T-cell (primary cell): ENCODE data around the gene VWF. TPM values are rescaled to one million over a fixed set of nuclear protein-coding genes. Genes with fewer than 3 reads are reported as not detected.

Experiments used
- ATAC-seq, 4 experiments: fragments of 200-7000 bp in 3 of 4; fragments of 150-1000 bp in 1 of 4; cut with Tn5 transposase; replicated peaks in 1 of 4; 1 replicate in 3 of 4; 2 replicates in 1 of 4; pipeline ENCODE4 v1.10.0; 2021; ENCODE audit warnings: moderate library complexity in 3 of 4, mild to moderate bottlenecking in 2 of 4, moderate number of reproducible peaks in 1 of 4
- CTCF ChIA-PET, 2 donors: fragments of 300-600 bp; sonication (Branson Sonifier 250); formaldehyde crosslinking; loops; one replicate each; lab custom pipeline; 2022; ENCODE audit warnings: antibody characterized with exemption in 2 of 2; lab: Charles Lee
- POLR2A ChIA-PET, 2 donors: fragments of 300-600 bp; sonication (Branson Sonifier 250); formaldehyde crosslinking; loops; one replicate each; lab custom pipeline; 2022; ENCODE audit warnings: antibody characterized with exemption in 2 of 2; lab: Charles Lee
- DNase-seq, 35 experiments: peaks; one replicate each; pipeline versions ENCODE4 v3.0.0 to v3.0.0-alpha.2; 2013 to 2023
- H3K27ac ChIP-seq: one replicate; pipeline ENCODE4 v1.5.1; 2013; ENCODE audit warnings: low read length
- H3K27me3 ChIP-seq, 2 experiments: replicated peaks in 1 of 2; 1 replicate in 1 of 2; 2 replicates in 1 of 2; pipeline versions ENCODE4 v1.6.1 to v1.7.0; 2013; ENCODE audit warnings: low read length in 1 of 2, mixed read lengths in 1 of 2; ENCODE audit not compliant: control insufficient read depth in 2 of 2, insufficient read depth in 2 of 2; ENCODE audit errors: extremely low read depth in 1 of 2
- H3K36me3 ChIP-seq, 2 donors: 1 replicate in 1 of 2; 2 replicates in 1 of 2; pipeline versions ENCODE4 v1.6.1 to v1.7.0; 2013; ENCODE audit warnings: low read length in 1 of 2; ENCODE audit not compliant: control insufficient read depth in 2 of 2, insufficient read depth in 1 of 2; ENCODE audit errors: extremely low read depth in 1 of 2
- H3K4me1 ChIP-seq, 2 experiments: 1 replicate in 1 of 2; 2 replicates in 1 of 2; pipeline versions ENCODE4 v1.6.1 to v1.7.0; 2013; ENCODE audit warnings: low read length in 2 of 2, mixed read lengths in 1 of 2; ENCODE audit not compliant: insufficient read depth in 2 of 2, control insufficient read depth in 1 of 2; ENCODE audit errors: extremely low read depth in 1 of 2
- H3K4me3 ChIP-seq, 2 donors: 1 replicate in 1 of 2; 2 replicates in 1 of 2; pipeline versions ENCODE4 v1.5.1 to v1.7.0; 2013; ENCODE audit warnings: mild to moderate bottlenecking in 2 of 2, low read length in 1 of 2, moderate library complexity in 1 of 2; ENCODE audit not compliant: control insufficient read depth in 1 of 2; ENCODE audit errors: extremely low read depth in 1 of 2
- H3K9me3 ChIP-seq: 2 replicates; pipeline ENCODE4 v1.7.0; 2013
- H3K27ac Mint-ChIP-seq, 2 donors: one replicate each; pipeline ENCODE4 v1.8.0; 2020 to 2021; ENCODE audit warnings: mild to moderate bottlenecking in 2 of 2, mixed read lengths in 2 of 2
- H3K27me3 Mint-ChIP-seq, 2 donors: one replicate each; pipeline ENCODE4 v1.8.0; 2021 to 2022; ENCODE audit warnings: mixed read lengths in 2 of 2
- H3K36me3 Mint-ChIP-seq: one replicate; pipeline ENCODE4 v1.8.0; 2021; ENCODE audit warnings: mixed read lengths
- H3K4me1 Mint-ChIP-seq, 3 donors: one replicate each; pipeline ENCODE4 v1.8.0; 2020 to 2022; ENCODE audit warnings: mixed read lengths in 3 of 3, mild to moderate bottlenecking in 1 of 3
- H3K4me3 Mint-ChIP-seq, 3 donors: one replicate each; pipeline ENCODE4 v1.8.0; 2020 to 2022; ENCODE audit warnings: mild to moderate bottlenecking in 3 of 3, mixed read lengths in 3 of 3, moderate library complexity in 3 of 3
- H3K9me3 Mint-ChIP-seq, 3 donors: one replicate each; pipeline ENCODE4 v1.8.0; 2020 to 2022; ENCODE audit warnings: mixed read lengths in 3 of 3
- WGBS: methylation state at CpG from one replicate; pipeline ENCODE4 v1.1.5; 2013; ENCODE audit warnings: missing lambda C conversion rate; ENCODE audit not compliant: insufficient coverage; 5-methylcytosine and 5-hydroxymethylcytosine counted together
- total RNA-seq, 35 experiments: library from RNA in 6 of 35; stranded (reverse) in 6 of 35; fragments of 120-200 nt in 1 of 35; gene quantifications; one replicate each; pipeline versions ENCODE4 v1.2.1 to v1.2.4 and lab custom pipeline; 2013 to 2026

Gene VWF
- total RNA-seq, 5 donors from 2014 or later (not counting 1 experiment from before 2014, with no cell fraction given): 0.13 to 0.90 (median 0.74) TPM; not detected in 1

- H3K4me3 ChIP-seq: no peak overlapping the region
- no peaks in the 10 kb centered on the region for H3K9me3 ChIP-seq
- no peak overlapping the region for H3K4me3 Mint-ChIP-seq
- no peak for ATAC-seq
- H3K36me3 Mint-ChIP-seq: no peaks in the 10 kb centered on the region
- DNase-seq: no peak
- H3K36me3 ChIP-seq: no peaks in the 10 kb centered on the region
- peaks cover 0 to 19% of the 10 kb centered on the region in 2 experiments for H3K27me3 ChIP-seq
- CTCF ChIA-PET: no interaction called here
- no peaks in the 10 kb centered on the region for H3K4me1 ChIP-seq
- POLR2A ChIA-PET: no interaction called here
- H3K27ac ChIP-seq: no peak overlapping the region
- no peak overlapping the region for H3K27ac Mint-ChIP-seq
- H3K9me3 Mint-ChIP-seq: no peaks in the 10 kb centered on the region
- no peaks in the 10 kb centered on the region for H3K4me1 Mint-ChIP-seq
- no CpG with 5 or more reads among the region's 4 CpGs for WGBS
- peaks cover 29 to 41% of the 10 kb centered on the region in 2 donors for H3K27me3 Mint-ChIP-seq
Observed at GRCh38 chr12:5900076-5900475, 224.4 kb downstream of the VWF start.

GRCh38 chr12:5899675-5900074 is 224.8 kb downstream of the VWF start:
- H3K4me3 Mint-ChIP-seq: no peak overlapping the region
- 71% methylated on average over 1 of the region's 3 CpGs for WGBS
- POLR2A ChIA-PET: no interaction called here
- H3K9me3 ChIP-seq: no peaks in the 10 kb centered on the region
- no peaks in the 10 kb centered on the region for H3K9me3 Mint-ChIP-seq
- H3K36me3 Mint-ChIP-seq: no peaks in the 10 kb centered on the region
- H3K27ac ChIP-seq: no peak overlapping the region
- H3K4me3 ChIP-seq: no peak overlapping the region
- DNase-seq (no peak), ATAC-seq (no peak)
- H3K27ac Mint-ChIP-seq: no peak overlapping the region
- H3K27me3 ChIP-seq: peaks cover 0 to 16% of the 10 kb centered on the region in 2 experiments
- no peaks in the 10 kb centered on the region for H3K4me1 ChIP-seq
- H3K36me3 ChIP-seq: no peaks in the 10 kb centered on the region
- CTCF ChIA-PET: no interaction called here
- H3K27me3 Mint-ChIP-seq: peaks cover 29 to 41% of the 10 kb centered on the region in 2 donors
- no peaks in the 10 kb centered on the region for H3K4me1 Mint-ChIP-seq

GRCh38 chr12:5898874-5899273 is 225.6 kb downstream of the VWF start:
- no peak overlapping the region for H3K27ac Mint-ChIP-seq
- no peaks in the 10 kb centered on the region for H3K9me3 Mint-ChIP-seq
- ATAC-seq: no peak
- no peak for DNase-seq
- Histone ChIP-seq H3K4me1 (no peaks in the 10 kb centered on the region), H3K27ac (no peak overlapping the region), H3K4me3 (no peak overlapping the region), H3K36me3 (no peaks in the 10 kb centered on the region), H3K27me3 (peaks cover 0 to 11% of the 10 kb centered on the region in 2 experiments), H3K9me3 (no peaks in the 10 kb centered on the region)
- no peak overlapping the region for H3K4me3 Mint-ChIP-seq
- no peaks in the 10 kb centered on the region for H3K36me3 Mint-ChIP-seq
- peaks cover 26 to 46% of the 10 kb centered on the region in 2 donors for H3K27me3 Mint-ChIP-seq
- ChIA-PET CTCF (no interaction called here), POLR2A (no interaction called here)
- 100% methylated on average over 2 of the region's 3 CpGs for WGBS
- H3K4me1 Mint-ChIP-seq: no peaks in the 10 kb centered on the region

Other genes starting within 250 kb of the VWF start
- gene ANO2, start 179.4 kb downstream of the VWF start, total RNA-seq: not detected
- 1 to 10 TPM; 2.6 to 5.7 (median 3.3) TPM for gene CD9, start 75.7 kb upstream of the VWF start, total RNA-seq
- under 1 TPM in 2 of 5 donors, not detected in 3; 0.13 to 0.38 TPM for gene PLEKHG6, start 186.0 kb upstream of the VWF start, total RNA-seq
- 10 to 100 TPM; 32.3 to 88.0 (median 86.5) TPM for gene TNFRSF1A, start 217.4 kb upstream of the VWF start, total RNA-seq